PC-9 (cell line): ENCODE data around the gene USP37.

Experiments used
- EZH2 ChIP-seq: fragments of 200-600 bp; sonication (generic); IDR thresholded peaks from 2 replicates; pipeline ENCODE4 v1.8.0; 2017; ENCODE audit warnings: antibody characterized with exemption, low read depth
- TF ChIP-seq, protein P1 (sequence below): fragments of 200-600 bp; sonication (generic); conservative IDR thresholded peaks from 2 replicates; pipeline ENCODE4 v1.6.1; 2017; ENCODE audit warnings: mixed run types, antibody characterized with exemption, mild to moderate bottlenecking, moderate library complexity

- no peak for TF ChIP-seq EZH2
- TF ChIP-seq, protein P1, sequence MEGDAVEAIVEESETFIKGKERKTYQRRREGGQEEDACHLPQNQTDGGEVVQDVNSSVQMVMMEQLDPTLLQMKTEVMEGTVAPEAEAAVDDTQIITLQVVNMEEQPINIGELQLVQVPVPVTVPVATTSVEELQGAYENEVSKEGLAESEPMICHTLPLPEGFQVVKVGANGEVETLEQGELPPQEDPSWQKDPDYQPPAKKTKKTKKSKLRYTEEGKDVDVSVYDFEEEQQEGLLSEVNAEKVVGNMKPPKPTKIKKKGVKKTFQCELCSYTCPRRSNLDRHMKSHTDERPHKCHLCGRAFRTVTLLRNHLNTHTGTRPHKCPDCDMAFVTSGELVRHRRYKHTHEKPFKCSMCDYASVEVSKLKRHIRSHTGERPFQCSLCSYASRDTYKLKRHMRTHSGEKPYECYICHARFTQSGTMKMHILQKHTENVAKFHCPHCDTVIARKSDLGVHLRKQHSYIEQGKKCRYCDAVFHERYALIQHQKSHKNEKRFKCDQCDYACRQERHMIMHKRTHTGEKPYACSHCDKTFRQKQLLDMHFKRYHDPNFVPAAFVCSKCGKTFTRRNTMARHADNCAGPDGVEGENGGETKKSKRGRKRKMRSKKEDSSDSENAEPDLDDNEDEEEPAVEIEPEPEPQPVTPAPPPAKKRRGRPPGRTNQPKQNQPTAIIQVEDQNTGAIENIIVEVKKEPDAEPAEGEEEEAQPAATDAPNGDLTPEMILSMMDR, result no peak
Measured at GRCh38 chr2:218401890-218402289, 166.3 kb downstream of the USP37 start.
